H9 (cell line): ENCODE data around the gene SLC6A7. TPM values are rescaled to one million over a fixed set of nuclear protein-coding genes. Genes with fewer than 3 reads are reported as not detected.

Source experiments
- DNase-seq: peaks from one replicate; pipeline ENCODE4 v3.0.0-alpha.2; 2017
- H2AFZ ChIP-seq: one replicate; pipeline ENCODE4 v1.6.1; 2013; ENCODE audit warnings: mild to moderate bottlenecking, low read length, control low read depth, moderate library complexity
- H2AK5ac ChIP-seq: 2 replicates; pipeline ENCODE4 v1.6.1; 2013; ENCODE audit warnings: low read length, control low read depth, mixed read lengths; ENCODE audit not compliant: insufficient read length
- H2BK120ac ChIP-seq: one replicate; pipeline ENCODE4 v1.6.1; 2013; ENCODE audit warnings: low read depth, mild to moderate bottlenecking, low read length, control low read depth, inconsistent platforms; ENCODE audit not compliant: poor library complexity, severe bottlenecking
- H2BK12ac ChIP-seq: 2 replicates; pipeline ENCODE4 v1.6.1; 2013; ENCODE audit warnings: low read length, control low read depth, mixed read lengths, low read depth; ENCODE audit not compliant: insufficient read length
- H2BK15ac ChIP-seq: 2 replicates; pipeline ENCODE4 v1.6.1; 2013; ENCODE audit warnings: low read depth, low read length, control low read depth
- H2BK20ac ChIP-seq: one replicate; pipeline ENCODE4 v1.6.1; 2013; ENCODE audit warnings: low read depth, mild to moderate bottlenecking, low read length, control low read depth, inconsistent platforms; ENCODE audit not compliant: poor library complexity, severe bottlenecking
- H2BK5ac ChIP-seq: 2 replicates; pipeline ENCODE4 v1.6.1; 2013; ENCODE audit warnings: low read length, control low read depth, mixed read lengths; ENCODE audit not compliant: insufficient read length
- H3K14ac ChIP-seq: 2 replicates; pipeline ENCODE4 v1.6.1; 2013; ENCODE audit warnings: low read length, control low read depth; ENCODE audit not compliant: insufficient read depth
- H3K18ac ChIP-seq: 2 replicates; pipeline ENCODE4 v1.6.1; 2013; ENCODE audit warnings: low read depth, mild to moderate bottlenecking, mixed read lengths, low read length, control low read depth; ENCODE audit not compliant: insufficient read length
- H3K23ac ChIP-seq: 2 replicates; pipeline ENCODE4 v1.6.1; 2013; ENCODE audit warnings: low read length, control low read depth, mixed read lengths, low read depth; ENCODE audit not compliant: insufficient read length
- H3K23me2 ChIP-seq: 2 replicates; pipeline ENCODE4 v1.6.1; 2013; ENCODE audit warnings: low read depth, mild to moderate bottlenecking, mixed read lengths, low read length, control low read depth; ENCODE audit not compliant: insufficient read length, poor library complexity, severe bottlenecking
- H3K27ac ChIP-seq: 2 replicates; pipeline ENCODE4 v1.5.1; 2013; ENCODE audit warnings: low read length, control low read depth, mixed read lengths, low read depth; ENCODE audit not compliant: insufficient read length
- H3K27me3 ChIP-seq: 2 replicates; pipeline ENCODE4 v1.6.1; 2013; ENCODE audit warnings: low read length, control low read depth, inconsistent platforms; ENCODE audit not compliant: insufficient read depth
- H3K4ac ChIP-seq: 2 replicates; pipeline ENCODE4 v1.6.1; 2013; ENCODE audit warnings: low read depth, mild to moderate bottlenecking, control low read depth, inconsistent platforms, low read length, moderate library complexity
- H3K4me1 ChIP-seq: 2 replicates; pipeline ENCODE4 v1.6.1; 2013; ENCODE audit warnings: low read length, control low read depth, inconsistent platforms; ENCODE audit not compliant: insufficient read depth
- H3K4me2 ChIP-seq: 2 replicates; pipeline ENCODE4 v1.6.1; 2013; ENCODE audit warnings: low read length, control low read depth, mixed read lengths; ENCODE audit not compliant: insufficient read length, insufficient read depth
- H3K56ac ChIP-seq: 2 replicates; pipeline ENCODE4 v1.6.1; 2013; ENCODE audit warnings: low read depth, mild to moderate bottlenecking, mixed read lengths, low read length, control low read depth; ENCODE audit not compliant: insufficient read length
- H3K79me1 ChIP-seq: 2 replicates; pipeline ENCODE4 v1.6.1; 2013; ENCODE audit warnings: low read depth, mild to moderate bottlenecking, moderate library complexity, low read length, control low read depth, inconsistent platforms; ENCODE audit not compliant: insufficient read depth, poor library complexity, severe bottlenecking
- H3K79me2 ChIP-seq: 2 replicates; pipeline ENCODE4 v1.6.1; 2013; ENCODE audit warnings: low read length, control low read depth, inconsistent platforms; ENCODE audit not compliant: insufficient read depth
- H3K9ac ChIP-seq: 2 replicates; pipeline ENCODE4 v1.6.1; 2013; ENCODE audit warnings: low read length, control low read depth, mixed read lengths; ENCODE audit not compliant: insufficient read length; ENCODE audit errors: extremely low read depth
- H3K9me3 ChIP-seq: one replicate; pipeline ENCODE4 v1.6.1; 2013; ENCODE audit warnings: low read depth, low read length, inconsistent platforms; ENCODE audit not compliant: control insufficient read depth
- H3T11ph ChIP-seq: one replicate; pipeline ENCODE4 v1.6.1; 2013; ENCODE audit warnings: mild to moderate bottlenecking, low read length, control low read depth, inconsistent platforms
- H4K20me1 ChIP-seq: one replicate; pipeline ENCODE4 v1.6.1; 2013; ENCODE audit not compliant: control insufficient read depth, insufficient read length, insufficient read depth
- H4K5ac ChIP-seq: 2 replicates; pipeline ENCODE4 v1.6.1; 2013; ENCODE audit warnings: low read depth, mild to moderate bottlenecking, mixed read lengths, low read length, control low read depth; ENCODE audit not compliant: insufficient read length
- H4K8ac ChIP-seq: replicated peaks from 2 replicates; pipeline ENCODE4 v1.6.1; 2013; ENCODE audit warnings: low read length, control low read depth, mixed read lengths, low read depth; ENCODE audit not compliant: insufficient read length
- H4K91ac ChIP-seq: 2 replicates; pipeline ENCODE4 v1.6.1; 2013; ENCODE audit warnings: low read depth, mild to moderate bottlenecking, moderate library complexity, mixed read lengths, low read length, control low read depth; ENCODE audit not compliant: insufficient read length
- H3K27ac Mint-ChIP-seq, 3 experiments: 2 replicates in 2 of 3; 3 replicates in 1 of 3; pipeline ENCODE4 v1.8.0; 2020 to 2021; ENCODE audit warnings: mixed read lengths in 3 of 3, mild to moderate bottlenecking in 1 of 3, moderate library complexity in 1 of 3
- H3K27me3 Mint-ChIP-seq: 2 replicates; pipeline ENCODE4 v1.8.0; 2021; ENCODE audit warnings: low read depth, mild to moderate bottlenecking, moderate library complexity, mixed read lengths
- H3K36me3 Mint-ChIP-seq, 3 experiments: 2 replicates in 2 of 3; 3 replicates in 1 of 3; pipeline ENCODE4 v1.8.0; 2020 to 2021; ENCODE audit warnings: low read depth in 3 of 3, mixed read lengths in 3 of 3; ENCODE audit not compliant: insufficient read depth in 1 of 3
- H3K4me1 Mint-ChIP-seq, 2 experiments: 2 replicates each; pipeline ENCODE4 v1.8.0; 2020; ENCODE audit warnings: mixed read lengths in 2 of 2
- H3K4me3 Mint-ChIP-seq, 2 experiments: 2 replicates in 1 of 2; 3 replicates in 1 of 2; pipeline ENCODE4 v1.8.0; 2020 to 2021; ENCODE audit warnings: mild to moderate bottlenecking in 2 of 2, mixed read lengths in 2 of 2, moderate library complexity in 1 of 2
- H3K9me3 Mint-ChIP-seq, 2 experiments: 2 replicates in 1 of 2; 3 replicates in 1 of 2; pipeline ENCODE4 v1.8.0; 2020; ENCODE audit warnings: mild to moderate bottlenecking in 2 of 2, mixed read lengths in 2 of 2, moderate library complexity in 1 of 2
- CTCF ChIP-seq: fragments of 200-600 bp; sonication (generic); conservative IDR thresholded peaks from 3 replicates; pipeline ENCODE4 v1.8.0; 2021; ENCODE audit warnings: antibody characterized with exemption, mild to moderate bottlenecking
- WGBS: extraction: QIAGEN DNeasy Blood & Tissue Kit; methylation state at CpG from one replicate; pipeline ENCODE4 v1.1.7; 2013; ENCODE audit warnings: missing lambda C conversion rate, low lambda C conversion rate, mixed read lengths; ENCODE audit not compliant: insufficient read length; ENCODE audit errors: extremely low coverage; 5-methylcytosine and 5-hydroxymethylcytosine counted together
- total RNA-seq: library from RNA; stranded (reverse); gene quantifications from 2 replicates; pipeline ENCODE4 v1.2.1, GENCODE V29; 2021

Gene SLC6A7
- total RNA-seq, 1 experiment from 2014 or later, result not detected

- H3K4me1 ChIP-seq, result no peaks in the 10 kb centered on the region
- no peak overlapping the region for H3K4me2 ChIP-seq
- H3K14ac ChIP-seq, result no peak overlapping the region; the same call in 1 of the 2 replicates
- peaks cover 3 to 5% of the 10 kb centered on the region in 2 experiments for H3K4me1 Mint-ChIP-seq
- peaks cover 8% of the 10 kb centered on the region; the same call in 1 of the 2 replicates for H3K27me3 ChIP-seq
- H3T11ph ChIP-seq, result no peak overlapping the region
- no peak overlapping the region for H4K8ac ChIP-seq
- no peak for DNase-seq
- H2BK12ac ChIP-seq, result no peak overlapping the region
- H3K18ac ChIP-seq, result no peak overlapping the region
- H3K9me3 Mint-ChIP-seq, result no peaks in the 10 kb centered on the region; a peak in 1 of 5 replicates
- H3K27me3 Mint-ChIP-seq, result peaks cover 85% of the 10 kb centered on the region
- H2AFZ ChIP-seq, result no peak overlapping the region
- no peaks in the 10 kb centered on the region for H4K20me1 ChIP-seq
- no peak overlapping the region for H2BK15ac ChIP-seq
- no peak overlapping the region for H4K5ac ChIP-seq
- H2BK20ac ChIP-seq, result no peak overlapping the region
- H4K91ac ChIP-seq, result no peak overlapping the region
- H3K4ac ChIP-seq, result no peak overlapping the region
- no peak overlapping the region for H2BK120ac ChIP-seq
- no peaks in the 10 kb centered on the region for H3K79me1 ChIP-seq
- no peaks in the 10 kb centered on the region for H3K79me2 ChIP-seq
- no peak overlapping the region for H2AK5ac ChIP-seq
- H3K9ac ChIP-seq, result no peak overlapping the region
- TF ChIP-seq CTCF, result no peak
- no peaks in the 10 kb centered on the region for H3K23me2 ChIP-seq
- no peaks in the 10 kb centered on the region for H3K9me3 ChIP-seq
- no peak overlapping the region for H3K56ac ChIP-seq
- H3K27ac Mint-ChIP-seq, result no peak overlapping the region
- no peak overlapping the region for H3K4me3 Mint-ChIP-seq
- no peak overlapping the region for H3K27ac ChIP-seq
- no peak overlapping the region for H3K23ac ChIP-seq
- WGBS, result no CpG with 5 or more reads among the region's 9 CpGs
- H3K36me3 Mint-ChIP-seq, result no peaks in the 10 kb centered on the region
- H2BK5ac ChIP-seq, result no peak overlapping the region
Measured at GRCh38 chr5:150195736-150196485, 6.0 kb downstream of the SLC6A7 start.
